GM19455 (cell line): ENCODE results near the gene GAPDHS.

Experiments used
- ATAC-seq: cut with Tn5 transposase; IDR thresholded peaks from one replicate; pipeline ENCODE4 v1.9.1; 2021; ENCODE audit not compliant: unreplicated experiment

The GAPDHS gene

DNA sequence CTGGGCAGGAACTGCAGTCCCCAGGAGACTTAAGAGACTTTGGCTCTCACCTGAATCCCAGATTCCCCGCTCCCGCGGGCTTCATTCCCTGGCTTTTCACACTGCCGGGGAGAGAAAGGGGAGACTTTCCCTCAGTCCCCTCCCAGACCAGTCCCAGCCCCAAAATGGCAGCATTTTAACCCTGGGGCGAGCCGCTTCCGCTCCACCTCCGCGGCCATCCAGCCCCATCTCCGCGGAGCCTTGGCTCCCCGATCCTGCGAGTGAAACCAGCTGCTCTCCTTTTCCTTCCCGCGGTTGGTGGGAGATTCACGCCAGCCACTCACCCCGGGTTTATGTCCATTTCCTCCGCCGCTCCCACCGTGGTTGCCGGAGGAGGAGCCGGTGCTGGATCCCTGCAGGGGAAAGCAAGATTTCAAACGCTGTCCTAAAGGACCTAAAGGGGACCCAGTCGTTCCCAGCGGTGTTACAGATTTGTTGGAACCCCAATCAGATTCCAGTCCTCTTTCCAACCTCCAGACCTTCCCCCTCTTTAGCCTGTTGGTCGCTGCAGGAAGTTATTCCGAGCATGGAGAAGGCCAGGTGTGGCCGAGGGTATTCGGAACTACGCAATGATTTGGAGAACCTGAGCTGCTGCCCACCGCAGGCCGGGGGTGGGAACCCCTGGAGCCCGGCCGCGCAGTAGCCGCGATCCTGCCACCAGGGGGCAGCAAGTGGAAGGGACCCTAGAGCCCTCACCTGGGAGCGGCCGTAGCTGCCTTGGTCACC lies 23.2 kb upstream of the GAPDHS start:
- no peak for ATAC-seq

DNA sequence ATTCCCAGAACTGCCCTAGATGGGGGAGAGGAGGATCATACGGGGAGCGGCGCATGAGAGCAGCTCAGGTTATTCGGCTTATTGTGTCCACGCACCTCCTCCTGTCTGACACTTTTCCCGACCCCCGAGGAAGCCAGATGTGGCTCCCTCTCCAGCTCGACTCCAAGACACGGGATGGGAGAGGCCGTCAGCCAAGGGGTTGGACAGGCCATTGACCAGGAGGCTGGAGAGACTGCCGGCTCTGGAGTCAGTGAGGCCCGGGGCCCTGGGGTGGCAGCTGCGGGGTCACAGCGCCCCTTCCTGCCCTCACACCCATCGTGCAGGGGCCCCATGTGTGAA lies 22.7 kb upstream of the GAPDHS start:
- ATAC-seq: no peak

DNA sequence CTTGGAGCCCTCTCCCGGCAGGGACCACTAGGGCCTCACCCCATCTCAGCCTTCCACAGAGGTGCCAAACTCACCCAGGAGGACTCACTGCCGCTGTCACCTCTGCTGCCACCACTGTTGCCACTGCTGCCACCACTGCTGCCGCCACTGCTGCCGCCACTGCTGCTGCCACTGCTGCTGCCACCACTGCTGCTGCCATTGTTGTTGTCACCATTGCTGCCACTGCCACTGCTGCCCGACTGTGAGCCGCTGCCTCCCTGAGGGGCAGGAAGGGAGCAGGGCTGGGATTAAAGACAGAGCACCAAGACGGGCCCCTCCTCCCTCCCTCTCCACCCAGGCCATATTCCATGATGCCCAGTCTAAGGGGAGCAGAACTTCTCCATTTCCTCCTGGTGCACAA lies 21.9 kb upstream of the GAPDHS start:
- ATAC-seq: no peak

DNA sequence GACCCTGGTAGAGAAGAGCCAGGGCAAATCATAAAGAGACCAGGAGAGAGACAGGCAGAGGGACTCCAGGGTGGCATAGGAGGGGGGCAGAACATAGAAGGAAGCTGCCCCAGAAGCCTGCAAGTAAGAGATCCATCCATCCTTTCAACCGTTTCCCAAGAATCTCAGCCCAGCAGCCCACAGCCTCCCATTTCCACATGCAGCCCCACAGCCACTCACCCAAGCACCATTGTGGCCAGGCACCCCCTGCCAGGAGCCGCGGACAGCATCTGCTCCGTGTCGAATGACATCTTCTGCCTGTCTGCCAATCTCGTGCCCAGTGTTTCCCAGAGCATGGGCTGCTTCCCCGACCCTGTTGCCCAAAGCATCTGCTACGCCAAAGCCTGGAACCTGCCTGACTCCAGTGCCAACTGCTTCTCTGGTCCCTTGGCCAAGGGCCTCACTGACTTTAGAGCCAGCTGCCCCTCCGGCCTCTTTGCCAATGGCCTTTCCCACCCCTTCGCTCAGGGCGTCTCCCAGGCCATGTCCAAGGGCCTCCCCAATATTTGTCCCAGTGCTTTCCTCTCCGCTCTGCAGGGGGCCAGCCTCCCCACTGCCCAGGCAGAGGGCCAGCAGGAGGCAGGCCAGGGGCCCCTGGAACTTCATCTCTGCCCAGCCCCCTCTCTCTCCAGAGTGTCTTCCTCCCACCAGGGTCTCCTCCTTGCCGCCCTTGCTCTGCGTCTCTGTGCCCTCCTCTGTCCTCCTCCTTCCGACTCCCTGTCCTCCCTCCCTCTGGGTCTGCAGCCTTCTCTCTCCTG lies 20.2 kb upstream of the GAPDHS start:
- ATAC-seq: no peak

DNA sequence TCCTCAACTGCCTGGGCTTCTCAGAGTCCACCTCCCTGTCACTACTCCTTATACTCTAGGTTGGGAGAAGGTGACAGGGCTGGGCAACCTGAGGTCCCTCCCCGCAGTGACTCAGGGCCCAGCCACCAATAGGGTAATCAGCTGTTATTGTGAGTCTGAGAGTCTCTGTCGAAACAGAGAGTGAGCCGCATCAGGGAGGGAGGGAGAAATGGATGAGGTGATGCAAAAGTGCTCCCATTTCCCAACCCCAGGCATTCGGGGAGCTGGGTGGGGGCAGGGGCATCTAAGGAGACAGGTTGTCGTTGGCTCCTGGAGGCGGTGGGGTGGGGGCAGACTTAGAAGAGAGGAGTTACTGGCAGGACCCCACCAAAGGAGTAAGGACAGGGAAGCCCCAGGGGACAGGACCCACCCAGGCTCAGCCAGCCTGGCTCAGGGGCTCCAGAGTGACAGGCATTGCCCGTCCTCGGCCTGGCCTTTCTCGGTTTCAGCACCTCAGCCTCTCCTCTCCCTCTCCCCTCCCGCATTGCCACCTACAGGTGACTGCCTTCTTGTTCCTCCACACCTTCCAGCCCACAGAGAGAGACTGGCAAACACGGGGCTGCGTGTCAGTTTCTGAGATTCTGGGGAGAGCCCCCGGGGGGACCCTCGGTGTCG lies 19.5 kb upstream of the GAPDHS start, which contains the start of gene DMKN:
TSS of gene DMKN (minus strand) at position 22 of the 654 bp plus-strand sequence. CDS start 174 bp downstream, outside the sequence.
- ATAC-seq: no peak

DNA sequence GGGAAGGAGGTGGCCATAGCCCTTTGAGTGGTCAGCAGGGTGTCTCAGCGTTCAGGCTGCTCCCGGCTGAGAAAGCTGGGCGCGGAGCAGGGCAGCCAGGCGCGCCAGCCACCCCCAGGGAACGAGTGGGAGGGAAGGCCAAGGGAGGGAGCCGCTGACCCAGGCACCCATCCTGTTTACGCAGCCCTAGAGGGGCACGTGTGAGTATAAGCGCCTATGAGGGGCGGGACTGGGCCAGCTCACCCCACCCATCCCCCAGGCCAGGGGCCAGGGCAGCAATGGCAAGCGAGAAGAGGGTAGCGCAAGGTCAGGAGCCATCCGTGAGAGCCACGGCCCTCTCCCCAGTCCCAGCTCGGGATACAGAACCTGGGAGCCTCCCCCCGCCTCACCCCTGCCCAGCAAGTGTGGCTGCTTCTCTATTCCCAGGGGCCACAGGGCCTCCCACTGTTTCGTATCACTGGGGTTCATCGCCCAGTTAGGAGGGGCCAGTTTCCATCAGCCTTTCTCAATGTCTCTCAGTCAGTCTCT lies 18.9 kb upstream of the GAPDHS start:
- ATAC-seq: no peak

DNA sequence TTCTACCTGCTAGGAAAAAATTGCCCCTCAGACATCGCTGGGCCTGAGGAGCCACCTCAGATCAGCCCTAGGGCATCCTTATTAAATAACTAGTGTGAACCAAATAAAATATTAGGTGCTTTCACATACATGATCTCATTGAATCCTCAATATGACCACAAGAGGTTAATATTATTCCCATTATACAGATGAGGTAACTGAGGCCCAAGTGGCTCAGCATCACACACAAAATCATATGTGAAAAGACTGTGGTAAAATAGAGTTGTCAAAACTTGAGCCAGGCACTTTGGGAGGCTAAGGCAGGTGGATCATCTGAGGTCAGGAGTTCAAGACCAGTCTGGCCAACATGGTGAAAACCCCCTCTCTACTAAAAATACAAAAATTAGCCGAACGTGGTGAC lies 16.9 kb upstream of the GAPDHS start:
- no peak for ATAC-seq

DNA sequence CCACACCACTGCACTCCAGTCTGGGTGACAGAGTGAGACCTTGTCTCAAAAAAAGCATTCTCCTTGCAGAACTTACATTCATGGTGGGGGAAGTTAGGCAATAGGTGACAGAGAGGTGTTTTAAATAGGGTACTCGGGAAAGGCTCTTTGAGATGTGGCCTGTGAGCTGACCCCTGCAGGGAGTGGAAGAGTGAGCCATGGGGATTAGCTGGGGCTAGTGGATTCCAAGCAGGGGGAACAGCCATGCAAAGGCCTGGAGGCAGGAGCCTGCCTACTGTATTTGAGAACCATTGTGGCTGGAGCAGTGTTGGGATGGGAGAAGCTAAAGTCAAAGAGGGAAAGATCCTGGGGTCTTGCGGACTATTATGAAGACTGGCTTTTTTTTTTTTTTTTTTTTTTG lies 15.9 kb upstream of the GAPDHS start:
- ATAC-seq: no peak

DNA sequence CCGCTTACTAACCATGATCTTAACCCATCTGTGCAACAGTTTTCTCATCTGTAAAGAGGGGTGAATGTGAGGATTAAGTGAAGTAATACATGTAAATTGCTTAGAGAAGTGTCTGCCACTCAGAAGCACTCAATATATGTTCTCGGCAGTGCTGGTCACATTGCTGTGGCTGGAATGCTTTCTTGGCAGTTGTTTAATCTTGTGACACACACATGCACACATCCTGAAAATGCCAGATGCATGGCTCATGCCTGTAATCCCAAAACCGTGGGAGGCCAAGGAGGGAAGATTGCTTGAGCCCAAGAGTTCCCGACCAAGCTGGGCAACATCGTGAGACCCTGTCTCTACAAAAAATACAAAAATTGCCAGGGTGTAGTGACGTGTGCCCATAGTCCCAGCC lies 14.9 kb upstream of the GAPDHS start:
- ATAC-seq: no peak

DNA sequence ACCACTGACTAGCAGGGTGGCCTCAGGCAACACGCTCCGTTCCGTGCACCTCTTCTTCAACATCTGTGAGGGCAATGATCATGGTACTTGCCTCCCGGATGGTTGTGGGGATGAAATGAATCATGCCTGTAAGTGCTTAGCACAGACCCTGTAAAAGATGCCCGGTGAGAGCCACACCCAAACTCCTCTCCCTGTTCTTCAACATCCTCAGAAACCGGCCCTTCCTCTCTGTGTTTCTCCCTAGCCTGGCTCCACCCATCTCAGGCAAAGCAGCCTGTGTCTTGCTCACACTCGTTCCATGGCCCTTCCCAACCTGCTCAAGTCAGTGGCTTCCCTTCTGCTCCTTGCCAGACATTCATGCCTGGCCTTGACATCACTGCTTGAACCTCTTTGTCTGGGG lies 14.0 kb upstream of the GAPDHS start:
- no peak for ATAC-seq

DNA sequence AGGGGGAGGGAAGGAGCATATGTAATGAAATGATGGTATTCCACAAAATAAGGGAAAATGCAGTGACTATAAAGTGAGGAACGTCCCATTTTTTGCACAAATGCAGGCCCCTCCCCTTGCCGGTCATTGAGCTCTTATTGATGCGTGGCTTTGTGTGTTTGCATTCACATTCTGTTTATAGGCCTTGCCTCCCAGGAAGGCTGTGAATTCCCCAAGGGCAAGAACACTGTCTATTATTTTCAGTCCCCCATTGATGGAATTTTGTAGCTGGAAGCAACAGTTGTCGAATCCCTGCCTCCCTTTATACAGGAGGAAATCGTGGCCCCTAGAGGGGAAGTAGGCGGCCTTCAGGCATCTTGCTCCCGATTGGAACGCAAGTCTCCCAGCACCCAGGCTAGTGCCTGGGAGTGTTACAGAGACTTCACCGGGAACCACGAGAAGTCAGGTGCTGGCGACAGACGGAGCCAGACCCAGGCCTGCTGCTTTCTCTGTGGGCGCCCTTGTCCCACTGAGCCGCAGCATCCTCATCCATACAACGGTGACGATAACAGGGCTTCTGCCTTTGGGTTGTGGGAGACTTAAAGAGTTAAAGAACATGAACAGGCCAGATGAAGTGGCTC lies 12.0 kb upstream of the GAPDHS start:
- no peak for ATAC-seq

DNA sequence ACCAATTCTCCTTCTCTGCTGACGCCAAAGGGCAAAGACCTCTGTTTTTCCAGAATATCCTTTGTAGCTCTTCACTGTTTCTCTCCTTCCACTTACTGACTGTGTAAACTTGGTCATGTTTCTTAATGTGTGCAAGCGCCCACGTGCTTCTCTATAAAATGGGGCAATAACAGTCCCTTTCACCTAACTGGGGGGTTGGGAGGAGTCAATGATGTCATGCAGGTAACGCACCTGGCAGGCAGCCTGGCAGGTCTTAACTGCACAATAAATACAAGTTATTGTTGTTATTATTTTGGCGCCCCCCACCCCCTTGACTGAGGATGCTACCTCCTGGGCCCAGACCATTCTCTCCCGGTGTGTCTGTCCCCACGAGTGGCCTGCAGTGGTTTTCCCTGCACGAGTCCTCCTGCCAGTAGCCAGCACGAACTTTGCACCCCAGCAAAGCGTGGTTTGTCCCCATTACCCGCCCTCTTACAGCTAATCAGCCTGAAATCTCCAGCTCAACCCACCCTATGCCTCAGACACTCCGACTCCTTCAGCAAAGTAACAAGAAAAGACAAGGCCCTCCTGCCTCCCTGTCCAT lies 10.4 kb upstream of the GAPDHS start:
- ATAC-seq: no peak

DNA sequence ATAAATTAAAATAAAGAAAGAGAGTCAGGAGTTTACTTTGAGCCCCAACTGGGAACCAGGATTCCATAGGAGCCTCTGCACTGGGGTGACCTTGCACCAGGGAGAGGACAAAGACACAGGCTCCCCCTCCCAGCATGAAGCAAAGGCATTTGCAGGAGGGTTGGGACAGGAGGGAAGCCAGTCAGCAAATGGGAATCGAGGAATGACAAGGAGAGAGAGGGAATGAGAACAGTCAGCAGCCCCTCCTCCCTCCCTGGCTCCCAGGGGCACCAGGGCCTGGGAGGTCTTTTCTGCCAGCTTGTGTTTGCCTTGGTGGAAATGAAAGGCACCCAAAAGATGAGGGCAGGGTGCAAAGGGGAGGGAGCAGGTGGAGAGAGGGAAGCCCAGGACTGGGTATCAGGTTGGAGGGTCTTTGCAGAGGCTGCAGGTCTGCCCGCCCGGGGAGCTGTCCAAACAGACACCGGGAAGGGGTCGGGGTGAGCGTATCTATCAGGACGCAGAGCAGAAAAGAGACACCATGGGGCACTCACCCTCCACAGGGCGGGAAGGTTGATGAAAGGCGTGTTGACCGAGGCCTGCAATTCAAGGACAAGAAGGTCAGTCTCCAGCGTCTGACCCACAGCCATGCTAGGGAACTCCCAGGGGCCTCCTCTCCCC lies 8.9 kb upstream of the GAPDHS start:
- ATAC-seq: no peak

DNA sequence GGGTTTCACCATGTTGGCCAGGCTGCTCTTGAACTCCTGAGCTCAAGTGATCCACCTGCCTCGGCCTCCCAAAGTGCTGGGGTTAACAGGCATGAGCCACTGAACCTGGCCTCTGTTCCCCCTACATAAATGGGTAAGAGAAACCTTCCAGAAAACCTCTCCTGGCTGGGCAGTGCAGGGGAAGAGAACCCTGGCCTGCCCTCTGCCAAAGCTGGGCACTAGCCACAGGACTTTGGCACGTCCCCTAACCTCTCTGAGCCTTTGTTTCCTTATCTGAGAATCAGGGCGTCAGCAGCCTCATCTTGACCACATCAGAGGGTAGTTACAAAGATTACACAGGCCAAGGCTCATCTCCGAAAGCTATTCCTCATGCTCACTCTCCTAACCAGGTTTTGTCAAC lies 7.4 kb upstream of the GAPDHS start:
- ATAC-seq: no peak

DNA sequence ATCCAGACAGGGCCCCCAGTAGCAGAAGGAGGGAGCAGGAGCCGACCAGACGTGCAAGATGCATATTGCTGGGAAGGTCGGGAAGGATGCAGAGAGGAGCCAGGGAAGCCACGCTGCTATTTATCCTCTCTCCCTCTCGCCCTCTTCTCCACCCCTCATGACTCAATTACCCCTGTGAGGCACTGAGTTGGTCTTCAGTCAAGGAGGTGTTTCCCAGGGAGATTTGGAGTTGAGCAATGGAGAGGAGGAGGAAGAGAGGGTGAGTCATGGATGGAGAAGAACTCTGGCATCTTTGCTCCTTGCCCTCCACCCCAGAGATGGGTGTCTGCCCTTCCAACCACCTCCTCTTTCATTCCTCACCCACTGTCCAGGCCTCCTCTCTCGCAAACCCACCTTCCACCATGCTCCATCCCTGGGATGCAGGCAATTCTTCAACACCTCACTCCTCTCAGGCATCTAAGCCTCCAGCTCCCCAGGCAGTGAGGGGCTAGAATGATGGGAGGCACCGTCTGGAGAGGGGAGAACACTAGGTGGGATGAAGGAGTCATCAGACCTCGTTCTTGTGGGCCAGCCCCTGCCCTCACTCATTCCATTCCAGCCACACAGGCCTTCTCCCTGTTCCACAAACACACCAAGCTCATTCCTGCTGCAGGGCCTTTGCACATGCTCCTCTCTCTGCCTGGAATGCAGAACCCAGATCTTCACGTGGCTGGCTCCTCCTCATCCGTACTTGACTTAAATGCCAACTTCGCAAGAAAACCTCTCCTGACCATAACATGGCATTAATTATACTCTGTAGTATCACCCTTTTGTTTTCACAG lies 4.8 kb upstream of the GAPDHS start, which contains the start of gene SBSN:
TSS of gene SBSN (minus strand) at position 94 of the 821 bp plus-strand sequence. CDS start at position 64, 30 bp downstream.
- ATAC-seq: no peak

DNA sequence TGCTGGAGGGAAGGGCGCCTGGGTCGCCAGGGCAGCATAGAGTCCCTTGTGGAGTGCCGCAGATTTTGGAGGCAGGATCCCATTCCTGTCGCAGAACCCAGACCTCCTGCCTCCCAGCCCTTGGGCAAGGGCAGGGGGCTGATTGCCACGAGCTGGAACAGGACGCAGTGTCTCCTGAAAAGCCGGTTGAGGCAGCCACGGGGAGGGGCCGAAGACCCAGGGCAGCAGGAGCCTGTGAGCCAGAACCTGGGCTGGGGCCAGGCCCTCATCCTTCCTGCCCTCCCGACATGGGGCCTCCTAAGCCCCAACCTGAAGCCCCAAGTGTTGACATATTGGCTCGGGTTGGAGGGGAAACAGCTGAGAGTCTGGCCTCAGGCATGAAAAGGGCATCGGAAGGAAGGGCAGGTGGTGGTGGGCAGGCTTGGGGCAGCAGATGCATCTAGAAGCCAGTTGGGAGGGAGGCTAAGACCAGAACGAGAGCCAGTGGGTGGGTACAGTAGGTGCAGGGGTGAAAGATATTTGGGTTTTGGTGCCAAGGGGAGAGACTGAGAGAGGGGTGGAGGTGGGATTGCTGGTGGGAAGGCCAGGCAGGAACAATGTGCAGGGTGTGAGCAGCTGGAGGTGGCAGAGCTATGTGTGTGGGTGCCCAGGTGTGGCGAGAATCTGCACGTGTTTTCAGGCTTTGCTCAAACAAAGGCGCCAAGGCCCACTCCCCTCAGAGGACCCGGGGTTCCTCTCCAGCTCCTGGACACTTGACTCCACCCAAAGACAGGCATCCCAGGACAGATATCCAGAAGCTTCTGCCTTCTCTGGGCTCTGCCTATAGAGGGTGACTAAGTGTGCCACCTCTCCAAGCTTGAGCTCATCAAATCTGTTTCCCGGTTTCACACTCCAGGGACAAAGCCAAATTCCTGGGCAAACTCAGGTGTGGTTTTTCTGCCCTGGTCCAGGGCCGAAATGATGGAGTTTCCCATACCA lies 3.7 kb upstream of the GAPDHS start:
- no peak for ATAC-seq

DNA sequence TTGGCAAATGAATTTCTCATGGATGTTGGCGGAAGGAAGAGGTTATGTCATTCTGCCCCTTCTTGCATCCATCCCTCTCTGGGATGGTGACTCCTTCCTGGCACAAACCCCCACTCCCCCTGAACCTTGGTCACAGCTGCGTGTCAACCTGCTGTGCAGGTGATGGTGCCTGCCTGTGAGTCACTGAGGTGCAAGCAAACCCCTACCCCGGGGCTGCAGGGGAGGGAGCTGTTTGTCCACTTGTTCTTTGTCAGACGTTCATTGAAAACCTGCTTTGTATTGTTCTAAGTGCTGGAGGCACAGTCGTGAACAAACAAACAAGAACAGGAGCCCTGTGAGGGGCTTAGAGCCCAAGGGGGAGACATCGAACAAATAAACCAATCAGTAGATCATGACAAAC lies 2.0 kb upstream of the GAPDHS start:
- no peak for ATAC-seq

DNA sequence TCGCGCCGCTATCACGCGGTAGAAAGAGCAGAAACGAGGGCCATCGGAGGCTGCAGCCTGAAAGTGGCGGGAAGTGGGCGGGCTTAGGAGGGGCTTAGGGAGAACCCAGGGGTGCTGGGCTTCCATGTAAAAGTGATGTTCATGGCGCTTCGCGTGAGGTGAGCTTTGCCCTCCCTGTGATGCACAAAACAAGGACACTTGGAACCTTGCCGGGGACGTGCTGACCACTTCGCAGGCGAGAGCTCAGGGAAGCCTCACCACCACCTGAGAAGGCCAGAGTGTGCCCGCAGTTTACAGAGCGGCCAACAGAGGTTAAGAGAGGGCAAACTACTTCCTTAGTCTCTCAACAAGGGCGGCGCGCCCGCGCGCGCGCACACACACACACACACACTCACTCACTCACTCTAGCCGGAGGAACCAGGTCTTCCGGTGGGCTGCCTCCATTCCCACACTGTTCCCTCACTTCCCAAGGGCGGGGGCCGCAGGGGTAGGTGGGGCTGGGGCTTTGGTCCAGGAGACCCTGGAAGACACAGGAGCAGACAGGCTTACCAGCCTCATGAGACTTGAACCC lies 651 bp downstream of the GAPDHS start:
- no peak for ATAC-seq
